OCI-LY7 (cell line): Measurements from ENCODE around the gene ZNF681. TPM values are rescaled to one million over a fixed set of nuclear protein-coding genes. Genes with fewer than 3 reads are reported as not detected.
A peak's percentile ranks its signal among the peaks of the same experiment; 100 is the strongest.

Source experiments
- BruUV-seq: library from RNA; stranded (reverse); fragments of 400-500 nt; replicated peaks from 2 replicates; lab custom pipeline; 2021; lab: Mats Ljungman, UMichigan
- CTCF ChIA-PET: fragments of 300-600 bp; sonication (Branson Sonifier 250); formaldehyde crosslinking; loops from one replicate; lab custom pipeline; 2022; ENCODE audit warnings: antibody characterized with exemption; ENCODE audit not compliant: unreplicated experiment; lab: Charles Lee
- POLR2A ChIA-PET: fragments of 300-600 bp; sonication (Branson Sonifier 250); formaldehyde crosslinking; loops from one replicate; lab custom pipeline; 2022; ENCODE audit warnings: antibody characterized with exemption; lab: Charles Lee
- DNase-seq: peaks from one replicate; pipeline ENCODE4 v3.0.0-alpha.2; 2015; ENCODE audit warnings: low spot score
- H2AFZ ChIP-seq: fragments of 200-600 bp; sonication (generic), shearing (Covaris generic); 2 replicates; pipeline ENCODE4 v1.6.1; 2014; ENCODE audit warnings: mild to moderate bottlenecking, antibody characterized with exemption, low read length, moderate library complexity
- H3K27ac ChIP-seq: fragments of 200-600 bp; sonication (generic); 2 replicates; pipeline ENCODE4 v1.5.1; 2014; ENCODE audit warnings: mixed run types, low read depth, mild to moderate bottlenecking, moderate library complexity, low read length, inconsistent platforms; ENCODE audit not compliant: poor library complexity, severe bottlenecking
- H3K36me3 ChIP-seq: fragments of 200-600 bp; sonication (generic); 2 replicates; pipeline ENCODE4 v1.6.1; 2014; ENCODE audit warnings: mild to moderate bottlenecking, antibody characterized with exemption, low read length, moderate library complexity, mixed read lengths; ENCODE audit not compliant: insufficient read depth
- H3K4me1 ChIP-seq: fragments of 200-600 bp; sonication (generic); 2 replicates; pipeline ENCODE4 v1.5.1; 2014; ENCODE audit warnings: mild to moderate bottlenecking, low read length; ENCODE audit not compliant: insufficient read depth, poor library complexity, severe bottlenecking
- H3K4me2 ChIP-seq: fragments of 200-600 bp; sonication (generic); 2 replicates; pipeline ENCODE4 v1.6.1; 2014; ENCODE audit warnings: mild to moderate bottlenecking, low read length
- H3K4me3 ChIP-seq: fragments of 200-600 bp; sonication (generic); 2 replicates; pipeline ENCODE4 v1.5.1; 2014; ENCODE audit warnings: mild to moderate bottlenecking, low read depth, low read length; ENCODE audit not compliant: poor library complexity, severe bottlenecking
- H3K79me2 ChIP-seq: fragments of 200-600 bp; sonication (generic); 2 replicates; pipeline ENCODE4 v1.6.1; 2016; ENCODE audit warnings: low read depth, mild to moderate bottlenecking, low read length, moderate library complexity, mixed read lengths; ENCODE audit not compliant: insufficient read depth
- H3K9me2 ChIP-seq: fragments of 200-600 bp; sonication (generic); 2 replicates; pipeline ENCODE4 v1.6.1; 2016; ENCODE audit warnings: mild to moderate bottlenecking, low read length, mixed read lengths; ENCODE audit not compliant: insufficient read depth
- H3K9me3 ChIP-seq: fragments of 200-600 bp; sonication (generic); 2 replicates; pipeline ENCODE4 v1.6.1; 2014; ENCODE audit warnings: mild to moderate bottlenecking, mixed run types, low read length, mixed read lengths
- H4K20me1 ChIP-seq: fragments of 200-600 bp; sonication (generic); 2 replicates; pipeline ENCODE4 v1.6.1; 2014; ENCODE audit warnings: mild to moderate bottlenecking, antibody characterized with exemption, low read length, moderate library complexity, mixed read lengths; ENCODE audit not compliant: insufficient read depth
- EZH2phosphoT487 ChIP-seq: fragments of 200-600 bp; sonication (generic); IDR thresholded peaks from 2 replicates; pipeline ENCODE4 v1.6.1; 2018; ENCODE audit warnings: low read depth, borderline replicate concordance, mild to moderate bottlenecking, mixed run types, antibody characterized with exemption, low read length, moderate library complexity, mixed read lengths
- intact Hi-C: fragments of 100-400 bp; cut with micrococcal nuclease; formaldehyde crosslinking; loops from one replicate; pipeline ENCODE4 v1.10.0; 2022; ENCODE audit not compliant: unreplicated experiment
- total RNA-seq, 2 experiments: library from RNA; depleted of rRNA in 1 of 2; stranded (reverse); fragments of >200 nt in 1 of 2; shearing (Covaris generic) in 1 of 2; gene quantifications; 2 replicates each; pipeline ENCODE4 v1.2.3, GENCODE V29; 2014 to 2022
- TF ChIP-seq, protein P1 (sequence below): fragments of 200-600 bp; sonication (generic); conservative IDR thresholded peaks from 2 replicates; pipeline ENCODE4 v1.5.1; 2014; ENCODE audit warnings: mild to moderate bottlenecking, antibody characterized with exemption, low read length, moderate library complexity, mixed read lengths

ZNF681 gene
- total RNA-seq, 2 experiments from 2014 or later, result 4.3 to 6.2 TPM

DNA sequence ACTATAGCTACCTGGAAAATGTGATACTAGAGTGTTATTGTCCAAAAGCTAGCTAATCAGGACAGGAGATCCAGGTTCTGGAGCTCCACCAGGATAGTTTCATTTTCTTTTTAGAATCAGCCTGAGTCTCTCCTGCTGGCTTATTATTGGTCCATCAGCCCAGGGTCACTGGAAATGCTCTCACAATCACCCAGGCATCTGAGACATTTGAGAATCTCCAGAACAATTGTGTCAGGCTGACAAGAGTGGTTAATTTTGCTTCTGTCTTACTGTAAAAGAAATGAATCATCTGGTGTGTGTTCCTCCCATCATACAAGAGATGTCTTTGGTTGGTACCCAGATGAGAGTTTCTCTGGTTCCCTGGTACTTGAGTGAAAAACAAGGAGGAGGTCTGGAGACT, 43.6 kb upstream of the ZNF681 start:
- no peak overlapping the region for H2AFZ ChIP-seq
- no peak for DNase-seq
- TF ChIP-seq, protein P1, sequence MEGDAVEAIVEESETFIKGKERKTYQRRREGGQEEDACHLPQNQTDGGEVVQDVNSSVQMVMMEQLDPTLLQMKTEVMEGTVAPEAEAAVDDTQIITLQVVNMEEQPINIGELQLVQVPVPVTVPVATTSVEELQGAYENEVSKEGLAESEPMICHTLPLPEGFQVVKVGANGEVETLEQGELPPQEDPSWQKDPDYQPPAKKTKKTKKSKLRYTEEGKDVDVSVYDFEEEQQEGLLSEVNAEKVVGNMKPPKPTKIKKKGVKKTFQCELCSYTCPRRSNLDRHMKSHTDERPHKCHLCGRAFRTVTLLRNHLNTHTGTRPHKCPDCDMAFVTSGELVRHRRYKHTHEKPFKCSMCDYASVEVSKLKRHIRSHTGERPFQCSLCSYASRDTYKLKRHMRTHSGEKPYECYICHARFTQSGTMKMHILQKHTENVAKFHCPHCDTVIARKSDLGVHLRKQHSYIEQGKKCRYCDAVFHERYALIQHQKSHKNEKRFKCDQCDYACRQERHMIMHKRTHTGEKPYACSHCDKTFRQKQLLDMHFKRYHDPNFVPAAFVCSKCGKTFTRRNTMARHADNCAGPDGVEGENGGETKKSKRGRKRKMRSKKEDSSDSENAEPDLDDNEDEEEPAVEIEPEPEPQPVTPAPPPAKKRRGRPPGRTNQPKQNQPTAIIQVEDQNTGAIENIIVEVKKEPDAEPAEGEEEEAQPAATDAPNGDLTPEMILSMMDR, result no peak
- TF ChIP-seq EZH2phosphoT487, result no peak
- H3K4me2 ChIP-seq, result peak overlapping the region; percentile 21; the same call in 1 of the 2 replicates
- no peaks in the 10 kb centered on the region for H3K9me2 ChIP-seq
- peak overlapping the region; percentile 84 for H3K27ac ChIP-seq
- H3K9me3 ChIP-seq, result no peaks in the 10 kb centered on the region
- H3K79me2 ChIP-seq, result peaks cover 47% of the 10 kb centered on the region
- H3K36me3 ChIP-seq, result peaks cover 11% of the 10 kb centered on the region
- no peaks in the 10 kb centered on the region for H4K20me1 ChIP-seq
- CTCF ChIA-PET, result no interaction called here
- POLR2A ChIA-PET, result interaction anchor here (0.6 to 1.7 kb wide), 6 partner anchors 11 to 361 kb away, joined by 3 to 6 read pairs (median 4); partner anchors contain the start of gene ZNF681
- BruUV-seq, result no TSS peak
- intact Hi-C loops, result loop anchor here (5.0 kb wide), 1 partner anchor 40 kb away; a partner anchor contains a TSS
- H3K4me3 ChIP-seq, result no peak overlapping the region
- H3K4me1 ChIP-seq, result peaks cover 41% of the 10 kb centered on the region

DNA sequence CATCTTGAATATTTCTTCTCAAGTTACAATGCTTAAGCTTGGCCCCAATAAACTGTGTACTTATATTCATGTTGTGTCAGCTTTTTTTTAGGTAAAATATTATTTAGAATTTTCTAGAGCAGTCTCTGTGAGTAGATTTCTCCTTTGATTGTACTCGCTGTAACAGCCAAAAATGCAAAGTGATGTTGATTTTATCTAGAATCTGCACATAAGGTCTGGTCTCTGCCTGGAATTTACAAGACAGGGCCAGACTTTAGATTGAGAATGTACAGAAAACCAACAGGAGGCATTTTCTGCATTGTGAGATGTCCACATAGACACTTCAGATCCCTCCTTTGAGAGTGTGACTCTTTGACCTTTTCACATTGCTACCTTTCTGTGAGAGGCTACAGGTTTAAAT, 43.1 kb upstream of the ZNF681 start:
- ChIA-PET POLR2A (interaction anchor here (0.6 to 1.7 kb wide), 3 partner anchors 19 to 360 kb away, joined by 3 to 6 read pairs (median 3); partner anchors contain the start of gene ZNF681), CTCF (no interaction called here)
- DNase-seq, result no peak
- Histone ChIP-seq H3K4me1 (peaks cover 41% of the 10 kb centered on the region), H4K20me1 (no peaks in the 10 kb centered on the region), H3K4me2 (0 out of 2 replicates have a peak overlapping the region, but pooled peaks have one; percentile 21), H2AFZ (no peak overlapping the region), H3K27ac (peak overlapping the region; percentile 84), H3K9me3 (no peaks in the 10 kb centered on the region), H3K9me2 (no peaks in the 10 kb centered on the region), H3K36me3 (peaks cover 11% of the 10 kb centered on the region), H3K4me3 (no peak overlapping the region), H3K79me2 (peaks cover 52% of the 10 kb centered on the region)
- intact Hi-C loops, result loop anchor here (5.0 kb wide), 1 partner anchor 40 kb away; a partner anchor contains a TSS
- BruUV-seq, result no TSS peak
- TF ChIP-seq, protein P1, result no peak
- TF ChIP-seq EZH2phosphoT487, result no peak

DNA sequence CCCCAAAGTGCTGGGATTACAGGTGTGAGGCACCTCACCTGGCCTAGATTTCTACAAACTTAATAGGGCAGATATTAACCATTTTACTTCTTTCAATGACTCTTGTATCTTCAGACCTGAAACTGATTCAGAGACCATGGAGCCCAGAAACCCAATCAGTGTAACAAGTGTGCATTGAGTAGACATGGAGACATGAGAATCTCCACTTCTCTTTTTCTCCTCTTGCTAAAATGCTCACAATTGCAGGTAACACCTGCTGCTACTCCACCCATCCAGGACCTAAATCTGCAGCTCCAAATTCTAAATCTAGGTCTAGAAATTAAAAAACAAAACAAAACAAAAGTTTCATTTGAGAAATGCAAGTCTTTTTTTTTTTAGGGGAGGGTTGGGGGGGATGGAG, 42.2 kb upstream of the ZNF681 start:
- no TSS peak for BruUV-seq
- Histone ChIP-seq H3K4me1 (peaks cover 41% of the 10 kb centered on the region), H3K36me3 (peaks cover 11% of the 10 kb centered on the region), H3K79me2 (peaks cover 60% of the 10 kb centered on the region), H4K20me1 (no peaks in the 10 kb centered on the region), H3K4me3 (no peak overlapping the region), H3K9me2 (no peaks in the 10 kb centered on the region), H3K9me3 (peaks cover 9% of the 10 kb centered on the region; the same call in 1 of the 2 replicates), H2AFZ (no peak overlapping the region), H3K27ac (peak overlapping the region; percentile 84), H3K4me2 (peak overlapping the region; percentile 48)
- no peak for TF ChIP-seq EZH2phosphoT487
- TF ChIP-seq, protein P1, result no peak
- POLR2A ChIA-PET, result interaction anchor here (0.7 to 1.7 kb wide), 3 partner anchors 17 to 42 kb away, joined by 3 to 8 read pairs (median 6); partner anchors contain the start of gene ZNF681
- DNase-seq, result peak; percentile 62
- intact Hi-C loops, result loop anchor here (5.0 kb wide), 1 partner anchor 39 kb away; a partner anchor contains a TSS
- CTCF ChIA-PET, result interaction anchor here (0.6 kb wide), 1 partner anchor 421 kb away, joined by 3 read pairs; no protein-coding TSS in a partner anchor
